Activated T-cell treated with anti-CD3 and anti-CD28 coated beads, Interleukin-2, amount 50 U/mL, for 4 hours (primary cell): ENCODE data around the gene ERC1. TPM values are rescaled to one million over a fixed set of nuclear protein-coding genes. Genes with fewer than 3 reads are reported as not detected.
"Not testable (repeated sequence)": the region's sequence is repeated elsewhere in the genome, so short reads cannot be mapped to it uniquely, and the experiment has no call there.

Experiments
- ATAC-seq, 2 donors: fragments of 200-7000 bp; cut with Tn5 transposase; one replicate each; pipeline ENCODE4 v1.10.0; 2021
- DNase-seq: peaks from one replicate; pipeline ENCODE4 v3.0.0-alpha.2; 2020
- H3K27me3 Mint-ChIP-seq: one replicate; pipeline ENCODE4 v1.8.0; 2021; ENCODE audit warnings: low read depth, mixed read lengths
- H3K36me3 Mint-ChIP-seq: one replicate; pipeline ENCODE4 v1.8.0; 2022; ENCODE audit warnings: mixed read lengths; ENCODE audit not compliant: insufficient read depth
- H3K4me1 Mint-ChIP-seq: one replicate; pipeline ENCODE4 v1.8.0; 2021; ENCODE audit warnings: low read depth, mixed read lengths
- H3K4me3 Mint-ChIP-seq: one replicate; pipeline ENCODE4 v1.8.0; 2021; ENCODE audit warnings: mild to moderate bottlenecking, moderate library complexity, mixed read lengths
- H3K9me3 Mint-ChIP-seq: one replicate; pipeline ENCODE4 v1.8.0; 2021; ENCODE audit warnings: mixed read lengths
- total RNA-seq, 3 donors: library from RNA; stranded (reverse); gene quantifications; one replicate each; pipeline ENCODE4 v1.2.1, GENCODE V29; 2021

Gene ERC1
- total RNA-seq, 3 donors from 2014 or later, result 18.7 to 21.9 (median 20.6) TPM

GRCh38 chr12:1319212-1319611, 328.2 kb downstream of the ERC1 start:
- ATAC-seq, result no peak
- H3K4me1 Mint-ChIP-seq, result peaks cover 4% of the 10 kb centered on the region
- H3K4me3 Mint-ChIP-seq, result no peak overlapping the region
- DNase-seq, result no peak
- H3K9me3 Mint-ChIP-seq, result peaks cover 3% of the 10 kb centered on the region
- H3K36me3 Mint-ChIP-seq, result peaks cover 4% of the 10 kb centered on the region
- no peaks in the 10 kb centered on the region for H3K27me3 Mint-ChIP-seq

- no peaks in the 10 kb centered on the region for H3K9me3 Mint-ChIP-seq
- no peaks in the 10 kb centered on the region for H3K27me3 Mint-ChIP-seq
- H3K36me3 Mint-ChIP-seq, result peaks cover 6% of the 10 kb centered on the region
- no peak for DNase-seq
- no peak overlapping the region for H3K4me3 Mint-ChIP-seq
- H3K4me1 Mint-ChIP-seq, result peaks cover 6% of the 10 kb centered on the region
- ATAC-seq, result no peak
Measured at GRCh38 chr12:1320021-1320420, 329.0 kb downstream of the ERC1 start.

- no peaks in the 10 kb centered on the region for H3K9me3 Mint-ChIP-seq
- DNase-seq, result no peak
- peaks cover 7% of the 10 kb centered on the region for H3K36me3 Mint-ChIP-seq
- no peaks in the 10 kb centered on the region for H3K27me3 Mint-ChIP-seq
- peaks cover 14% of the 10 kb centered on the region for H3K4me1 Mint-ChIP-seq
- no peak for ATAC-seq
- no peak overlapping the region for H3K4me3 Mint-ChIP-seq
Measured at GRCh38 chr12:1322821-1323220, 331.8 kb downstream of the ERC1 start.

GRCh38 chr12:1324099-1324498, 333.1 kb downstream of the ERC1 start:
- ATAC-seq, result no peak
- Mint-ChIP-seq H3K4me3 (no peak overlapping the region), H3K27me3 (no peaks in the 10 kb centered on the region), H3K36me3 (peaks cover 9% of the 10 kb centered on the region), H3K4me1 (peaks cover 14% of the 10 kb centered on the region), H3K9me3 (no peaks in the 10 kb centered on the region)
- DNase-seq, result no peak

- Mint-ChIP-seq H3K27me3 (no peaks in the 10 kb centered on the region), H3K9me3 (no peaks in the 10 kb centered on the region), H3K36me3 (peaks cover 9% of the 10 kb centered on the region), H3K4me1 (peaks cover 14% of the 10 kb centered on the region), H3K4me3 (no peak overlapping the region)
- ATAC-seq (no peak), DNase-seq (no peak)
Measured at GRCh38 chr12:1324910-1325309, 333.9 kb downstream of the ERC1 start.

- no peaks in the 10 kb centered on the region for H3K27me3 Mint-ChIP-seq
- H3K4me1 Mint-ChIP-seq, result peaks cover 14% of the 10 kb centered on the region
- peaks cover 9% of the 10 kb centered on the region for H3K36me3 Mint-ChIP-seq
- DNase-seq (no peak), ATAC-seq (peak; percentile 67 to 73)
- H3K4me3 Mint-ChIP-seq, result no peak overlapping the region
- H3K9me3 Mint-ChIP-seq, result no peaks in the 10 kb centered on the region
Measured at GRCh38 chr12:1325666-1326065, 334.6 kb downstream of the ERC1 start.

GRCh38 chr12:1326258-1326657, 335.2 kb downstream of the ERC1 start:
- Mint-ChIP-seq H3K4me3 (no peak overlapping the region), H3K36me3 (peaks cover 11% of the 10 kb centered on the region), H3K9me3 (no peaks in the 10 kb centered on the region), H3K27me3 (no peaks in the 10 kb centered on the region), H3K4me1 (peaks cover 14% of the 10 kb centered on the region)
- ATAC-seq, result no peak
- DNase-seq, result no peak

- Mint-ChIP-seq H3K9me3 (no peaks in the 10 kb centered on the region), H3K4me1 (peaks cover 11% of the 10 kb centered on the region), H3K27me3 (no peaks in the 10 kb centered on the region), H3K36me3 (peaks cover 13% of the 10 kb centered on the region), H3K4me3 (no peak overlapping the region)
- ATAC-seq (no peak), DNase-seq (no peak)
Measured at GRCh38 chr12:1328391-1328790, 337.4 kb downstream of the ERC1 start.

- ATAC-seq (no peak), DNase-seq (no peak)
- peaks cover 18% of the 10 kb centered on the region for H3K36me3 Mint-ChIP-seq
- H3K4me3 Mint-ChIP-seq, result no peak overlapping the region
- H3K9me3 Mint-ChIP-seq, result no peaks in the 10 kb centered on the region
- H3K27me3 Mint-ChIP-seq, result no peaks in the 10 kb centered on the region
- H3K4me1 Mint-ChIP-seq, result peaks cover 8% of the 10 kb centered on the region
Measured at GRCh38 chr12:1329784-1330476, 338.9 kb downstream of the ERC1 start.

- Mint-ChIP-seq H3K9me3 (no peaks in the 10 kb centered on the region), H3K27me3 (no peaks in the 10 kb centered on the region), H3K4me1 (peaks cover 6% of the 10 kb centered on the region), H3K36me3 (peaks cover 18% of the 10 kb centered on the region), H3K4me3 (no peak overlapping the region)
- DNase-seq (no peak), ATAC-seq (no peak)
Measured at GRCh38 chr12:1330477-1330827, 339.4 kb downstream of the ERC1 start.

- H3K4me1 Mint-ChIP-seq, result no peaks in the 10 kb centered on the region
- no peak for ATAC-seq
- H3K36me3 Mint-ChIP-seq, result peaks cover 18% of the 10 kb centered on the region
- H3K27me3 Mint-ChIP-seq, result no peaks in the 10 kb centered on the region
- no peak overlapping the region for H3K4me3 Mint-ChIP-seq
- H3K9me3 Mint-ChIP-seq, result no peaks in the 10 kb centered on the region
- no peak for DNase-seq
Measured at GRCh38 chr12:1332327-1332726, 341.3 kb downstream of the ERC1 start.

- Mint-ChIP-seq H3K27me3 (no peaks in the 10 kb centered on the region), H3K9me3 (no peaks in the 10 kb centered on the region), H3K36me3 (peaks cover 17% of the 10 kb centered on the region), H3K4me3 (no peak overlapping the region), H3K4me1 (no peaks in the 10 kb centered on the region)
- ATAC-seq (no peak), DNase-seq (no peak)
Measured at GRCh38 chr12:1338483-1339177, 347.6 kb downstream of the ERC1 start.

- peaks cover 14% of the 10 kb centered on the region for H3K36me3 Mint-ChIP-seq
- H3K27me3 Mint-ChIP-seq, H3K4me1 Mint-ChIP-seq, H3K4me3 Mint-ChIP-seq, ATAC-seq, H3K9me3 Mint-ChIP-seq, DNase-seq: not testable (repeated sequence)
Measured at GRCh38 chr12:1339178-1339541, 348.1 kb downstream of the ERC1 start.

- Mint-ChIP-seq H3K4me1 (no peaks in the 10 kb centered on the region), H3K4me3 (no peak overlapping the region), H3K36me3 (peaks cover 13% of the 10 kb centered on the region), H3K9me3 (no peaks in the 10 kb centered on the region), H3K27me3 (no peaks in the 10 kb centered on the region)
- DNase-seq, result no peak
- ATAC-seq, result no peak
Measured at GRCh38 chr12:1339618-1340319, 348.7 kb downstream of the ERC1 start.

GRCh38 chr12:1341270-1341669, 350.2 kb downstream of the ERC1 start:
- not testable (repeated sequence) for H3K27me3 Mint-ChIP-seq, ATAC-seq, H3K4me3 Mint-ChIP-seq, DNase-seq, H3K9me3 Mint-ChIP-seq, H3K4me1 Mint-ChIP-seq
- H3K36me3 Mint-ChIP-seq, result peaks cover 19% of the 10 kb centered on the region
